CD4-positive, alpha-beta T cell treated with Interleukin-1 beta for 1 hour (primary cell): ENCODE measurements around the gene COPS6.

Source experiments
- DNase-seq, 2 donors: peaks; one replicate each; pipeline ENCODE4 v3.0.0-alpha.2; 2020 to 2022

COPS6 gene

GRCh38 chr7:100088621-100089457 lies at the start of gene COPS6:
Gene COPS6 (plus strand): TSS chr7:100088969. CDS start chr7:100088991, 22 bp downstream.
- peak; percentile 81 to 90 for DNase-seq

GRCh38 chr7:100040575-100040974 lies 48.2 kb upstream of the COPS6 start:
- DNase-seq = no peak

GRCh38 chr7:100044718-100045117 lies 44.1 kb upstream of the COPS6 start:
- peak in 1 of 2 donors; percentile 11 for DNase-seq

DNA sequence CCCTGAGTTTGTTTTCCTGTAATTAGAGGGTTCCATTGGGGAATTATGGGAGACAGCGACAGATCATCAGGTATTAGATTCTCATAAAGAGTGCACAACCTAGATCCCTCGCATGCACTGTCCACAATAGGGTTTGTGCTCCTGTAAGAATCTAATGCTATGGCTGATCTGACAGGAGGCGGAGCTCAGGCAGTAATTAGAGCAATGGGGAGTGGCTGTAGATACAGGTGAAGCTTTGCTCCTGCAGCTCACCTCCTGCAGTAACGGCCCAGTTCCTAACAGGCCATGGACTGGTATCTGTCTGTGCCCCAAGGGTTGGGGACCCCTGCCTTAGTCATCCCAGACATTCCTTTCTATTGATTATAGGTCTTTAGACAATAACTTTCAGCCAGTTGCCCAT lies 40.1 kb upstream of the COPS6 start:
- DNase-seq = no peak

GRCh38 chr7:100049441-100050291 lies 39.1 kb upstream of the COPS6 start, which contains the start of gene ZSCAN21:
Gene ZSCAN21 (plus strand): TSS chr7:100049774. CDS start chr7:100057007, 7,233 bp downstream.
- DNase-seq = peak; percentile 83 to 84

- no peak for DNase-seq
Measured at GRCh38 chr7:100051611-100052010, 37.2 kb upstream of the COPS6 start.

- peak; percentile 4 to 54 for DNase-seq
Measured at GRCh38 chr7:100053215-100053614, 35.6 kb upstream of the COPS6 start.

GRCh38 chr7:100057006-100057405 lies 31.8 kb upstream of the COPS6 start:
- DNase-seq = no peak

DNA sequence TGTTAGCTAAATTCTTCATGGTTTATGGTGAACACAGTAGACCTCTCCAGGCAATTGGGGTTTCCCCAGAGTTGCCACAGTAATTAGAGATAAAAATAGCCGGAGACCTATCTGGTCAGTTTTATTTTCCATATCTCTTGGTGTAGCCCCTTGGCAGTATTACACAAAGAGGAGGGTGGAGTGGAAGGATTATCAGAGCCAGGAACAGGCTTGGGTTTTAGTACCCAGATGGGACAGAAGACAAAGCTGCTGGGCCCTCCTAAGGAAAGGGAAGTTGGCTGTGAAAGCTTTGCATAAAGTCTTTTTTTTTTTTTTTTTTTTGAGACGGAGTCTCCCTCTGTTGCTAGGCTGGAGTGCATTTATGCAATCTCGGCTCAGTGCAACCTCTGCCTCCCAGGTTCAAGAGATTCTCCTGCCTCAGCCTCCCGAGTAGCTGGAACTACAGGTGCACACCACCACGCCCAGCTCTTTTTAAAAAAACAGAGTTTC lies 29.5 kb upstream of the COPS6 start:
- DNase-seq = no peak

DNA sequence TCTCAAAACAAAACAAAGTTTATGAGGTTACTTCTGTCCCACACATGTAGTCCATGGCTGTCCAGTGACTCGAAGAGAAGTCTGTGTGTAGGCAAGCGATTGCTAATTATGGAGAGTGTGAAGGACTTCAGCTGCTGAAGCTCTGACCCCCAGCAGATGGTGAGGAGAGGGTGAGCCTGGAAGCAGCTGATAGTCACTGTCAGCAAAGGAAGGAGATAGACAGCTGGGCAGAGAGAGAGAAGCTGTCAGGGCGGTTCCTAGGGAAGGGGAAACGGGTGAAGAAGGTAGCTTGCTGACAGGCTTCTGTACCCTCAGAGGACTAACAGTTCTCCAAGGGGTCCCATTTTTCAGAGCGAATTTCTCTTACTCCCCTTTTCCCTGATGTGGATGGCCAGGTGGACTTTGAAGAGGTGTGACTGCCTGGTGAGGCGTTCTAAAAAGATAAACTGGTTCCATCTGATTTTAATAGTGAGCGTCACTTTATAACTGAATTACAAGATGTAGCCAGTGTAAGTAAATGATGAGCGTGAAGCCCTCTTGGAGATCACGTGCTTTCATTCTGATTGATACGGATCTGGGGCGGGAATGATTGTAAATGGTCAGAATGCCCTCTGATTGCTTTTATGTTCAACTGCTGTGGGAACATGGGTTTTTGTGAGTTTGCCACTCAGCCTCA lies 27.1 kb upstream of the COPS6 start:
- no peak for DNase-seq

GRCh38 chr7:100063376-100063775 lies 25.4 kb upstream of the COPS6 start:
- DNase-seq = no peak

- no peak for DNase-seq
Measured at GRCh38 chr7:100064162-100064561, 24.6 kb upstream of the COPS6 start.

DNA sequence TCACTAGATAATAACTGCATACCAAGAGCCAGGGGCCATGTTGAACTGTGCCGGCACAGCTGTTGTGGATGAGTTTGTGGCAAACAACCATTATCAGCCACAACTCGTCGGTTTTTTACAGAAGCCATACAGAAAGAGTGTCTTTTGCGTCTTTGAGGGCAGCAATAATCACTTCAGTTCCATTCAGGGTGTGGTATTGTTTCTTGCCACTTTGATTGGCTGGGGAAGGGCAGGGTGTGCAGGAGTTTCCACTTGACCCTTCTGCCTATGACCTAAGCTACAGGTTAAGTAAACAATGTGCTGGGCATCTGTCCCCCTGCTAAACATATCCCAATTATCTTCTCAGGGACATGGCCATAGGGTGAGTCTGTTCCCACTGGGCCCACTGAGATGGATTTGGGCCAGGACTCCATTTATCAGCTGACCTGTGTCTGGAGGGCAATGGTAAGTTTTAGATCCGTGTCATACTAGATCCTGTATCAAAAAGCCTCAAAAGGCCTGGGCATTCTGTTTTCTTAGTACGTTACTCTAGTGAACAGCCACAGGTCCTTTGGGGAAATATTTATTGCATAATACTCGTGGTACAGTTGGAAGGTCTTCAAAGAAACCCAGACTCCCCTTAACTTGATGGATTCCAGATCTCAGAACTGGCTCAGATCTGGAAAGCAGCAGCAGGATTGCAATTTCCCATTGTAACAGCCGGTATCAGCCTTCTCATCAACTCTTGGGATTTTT lies 23.1 kb upstream of the COPS6 start:
- no peak for DNase-seq

DNA sequence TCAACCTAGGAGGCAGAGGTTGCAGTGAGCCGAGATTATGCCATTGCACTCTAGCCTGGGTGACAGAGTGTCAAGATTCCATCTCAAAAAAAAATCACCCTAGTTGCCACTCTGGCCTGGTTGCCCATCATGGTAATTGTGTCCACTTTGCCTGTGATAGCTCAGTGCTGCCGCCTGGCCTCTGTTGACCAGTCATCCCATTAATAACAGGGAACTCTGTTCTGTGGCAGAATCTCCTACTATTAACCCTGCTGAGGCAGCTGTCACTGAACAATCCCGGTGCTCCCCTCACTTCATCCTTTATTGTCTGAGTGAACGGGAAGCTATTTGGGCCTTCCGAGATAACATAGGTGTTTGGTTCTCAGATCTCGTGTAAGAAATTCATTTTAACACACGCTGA lies 21.8 kb upstream of the COPS6 start:
- no peak for DNase-seq

GRCh38 chr7:100069991-100070390 lies 18.8 kb upstream of the COPS6 start:
- DNase-seq = no peak

GRCh38 chr7:100071018-100071723 lies 17.6 kb upstream of the COPS6 start:
- DNase-seq = no peak

GRCh38 chr7:100072462-100072861 lies 16.3 kb upstream of the COPS6 start:
- no peak for DNase-seq

- DNase-seq = no peak
Measured at GRCh38 chr7:100074841-100075240, 13.9 kb upstream of the COPS6 start.

DNA sequence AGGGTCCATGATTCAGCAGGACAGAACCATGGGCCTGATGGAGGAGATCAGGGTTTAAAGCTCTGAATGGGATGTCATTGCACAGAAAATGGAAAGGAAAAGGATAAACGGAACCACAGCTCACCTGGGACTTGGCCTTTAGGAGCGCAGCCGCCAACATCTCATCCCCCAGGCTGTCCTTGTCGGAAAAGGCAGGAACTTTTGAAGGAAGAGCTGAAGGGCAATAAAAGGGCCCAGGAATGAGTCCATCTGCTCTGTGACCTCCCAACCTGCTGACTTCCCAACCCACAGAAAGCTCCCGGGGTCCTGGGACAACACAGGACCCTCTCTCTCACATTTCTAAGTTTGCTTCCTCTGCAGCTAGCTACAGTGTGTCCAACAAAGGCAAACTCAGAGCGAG lies 13.4 kb upstream of the COPS6 start:
- DNase-seq = no peak

GRCh38 chr7:100077205-100077604 lies 11.6 kb upstream of the COPS6 start:
- DNase-seq = no peak

DNA sequence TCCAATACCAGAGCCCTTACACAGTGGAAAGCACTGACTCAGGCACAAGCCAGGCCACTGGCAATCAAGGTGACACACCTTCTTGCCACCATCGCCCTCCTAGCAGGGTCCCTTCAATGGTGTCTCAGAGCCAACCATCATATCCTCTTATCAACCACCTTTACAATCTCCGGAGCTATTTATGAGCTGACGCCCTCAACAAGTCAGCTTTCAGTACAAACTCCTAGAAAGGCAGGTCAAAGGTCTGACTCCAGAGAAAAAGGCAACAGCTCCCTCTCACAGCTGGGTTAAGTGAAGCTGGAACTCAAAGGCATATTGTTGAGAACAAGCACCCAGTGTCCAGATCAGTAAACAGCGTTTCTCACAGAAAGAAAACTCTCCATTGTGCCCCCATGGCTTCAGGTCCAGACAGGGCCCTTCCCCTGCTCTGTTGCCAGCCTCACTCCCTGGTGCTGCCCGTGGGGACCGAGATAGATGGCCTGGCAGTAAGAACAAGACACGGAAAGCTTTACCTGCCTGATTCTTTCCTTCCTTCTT lies 9.7 kb upstream of the COPS6 start:
- DNase-seq = no peak
